Right atrium auricular region (tissue), 2 donors: ENCODE measurements around the gene ZNF81. TPM values are rescaled to one million over a fixed set of nuclear protein-coding genes. Genes with fewer than 3 reads are reported as not detected.
"Not testable (repeated sequence)": the region's sequence is repeated elsewhere in the genome, so short reads cannot be mapped to it uniquely, and the experiment has no call there.

Source experiments
- DNase-seq: peaks from one replicate; pipeline ENCODE4 v3.0.0-alpha.2; 2019; ENCODE audit warnings: low spot score
- H3K27ac ChIP-seq, 2 donors: fragments of 200-600 bp; sonication (generic); 1 replicate in 1 of 2; 2 replicates in 1 of 2; pipeline ENCODE4 v1.5.1; 2016 to 2019
- H3K27me3 ChIP-seq, 2 donors: fragments of 200-600 bp; sonication (generic); one replicate each; pipeline versions ENCODE4 v1.5.1 to v1.6.0; 2017 to 2019
- H3K36me3 ChIP-seq: fragments of 200-600 bp; sonication (generic); one replicate; pipeline ENCODE4 v1.5.1; 2016
- H3K4me1 ChIP-seq, 2 donors: fragments of 200-600 bp; sonication (generic); one replicate each; pipeline versions ENCODE4 v1.5.1 to v1.6.0; 2017 to 2019
- H3K4me3 ChIP-seq, 2 donors: fragments of 200-600 bp; sonication (generic); 1 replicate in 1 of 2; 2 replicates in 1 of 2; pipeline ENCODE4 v1.5.1; 2017 to 2019; ENCODE audit warnings: mild to moderate bottlenecking in 1 of 2, moderate library complexity in 1 of 2
- H3K9me3 ChIP-seq, 2 donors: fragments of 200-600 bp; sonication (generic); one replicate each; pipeline ENCODE4 v1.5.1; 2019
- CTCF ChIP-seq, 2 donors: fragments of 200-600 bp; sonication (generic); IDR thresholded peaks; one replicate each; pipeline ENCODE4 v1.5.1; 2019; ENCODE audit warnings: antibody characterized with exemption in 2 of 2
- total RNA-seq, 2 donors: library from RNA; depleted of rRNA; stranded (reverse); fragments of >200 nt; gene quantifications; one replicate each; pipeline ENCODE4 v1.1.0, GENCODE V29; 2016

Gene ZNF81
- total RNA-seq, 2 donors from 2014 or later: 3.6 to 4.7 TPM

GRCh38 chrX:47838361-47838760 lies 1.7 kb downstream of the ZNF81 start:
- no peaks in the 10 kb centered on the region for H3K9me3 ChIP-seq
- DNase-seq: no peak
- no peaks in the 10 kb centered on the region for H3K36me3 ChIP-seq
- H3K27ac ChIP-seq: no peak overlapping the region
- TF ChIP-seq CTCF (IDR thresholded peaks at IDR 0.05): no peak
- H3K4me1 ChIP-seq: no peaks in the 10 kb centered on the region
- no peaks in the 10 kb centered on the region for H3K27me3 ChIP-seq
- H3K4me3 ChIP-seq: no peak overlapping the region

GRCh38 chrX:47840111-47840510 lies 3.4 kb downstream of the ZNF81 start:
- Histone ChIP-seq H3K4me3 (no peak overlapping the region), H3K4me1 (no peaks in the 10 kb centered on the region), H3K36me3 (no peaks in the 10 kb centered on the region), H3K27me3 (no peaks in the 10 kb centered on the region), H3K27ac (no peak overlapping the region), H3K9me3 (no peaks in the 10 kb centered on the region)
- no peak for TF ChIP-seq CTCF (IDR thresholded peaks at IDR 0.05)
- DNase-seq: no peak

DNA sequence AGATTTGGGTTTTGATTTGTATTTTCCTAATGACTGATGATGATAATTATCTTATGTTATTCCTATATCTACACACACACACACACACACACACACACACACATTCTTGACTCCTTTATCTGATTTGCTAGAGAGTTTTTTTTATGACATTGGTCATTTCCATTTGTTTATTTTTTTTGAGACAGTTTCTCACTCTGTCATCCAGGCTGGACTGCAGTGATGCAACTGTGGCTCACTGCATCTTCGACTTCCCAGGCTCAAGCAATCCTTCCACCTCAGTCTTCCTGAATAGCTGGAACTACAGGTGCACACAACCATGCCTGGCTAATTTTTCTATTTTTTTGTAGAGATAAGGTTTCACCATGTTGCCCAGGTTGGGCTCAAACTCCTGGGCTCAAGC lies 6.7 kb downstream of the ZNF81 start:
- no peak for TF ChIP-seq CTCF (IDR thresholded peaks at IDR 0.05)
- H3K27me3 ChIP-seq: no peaks in the 10 kb centered on the region

DNA sequence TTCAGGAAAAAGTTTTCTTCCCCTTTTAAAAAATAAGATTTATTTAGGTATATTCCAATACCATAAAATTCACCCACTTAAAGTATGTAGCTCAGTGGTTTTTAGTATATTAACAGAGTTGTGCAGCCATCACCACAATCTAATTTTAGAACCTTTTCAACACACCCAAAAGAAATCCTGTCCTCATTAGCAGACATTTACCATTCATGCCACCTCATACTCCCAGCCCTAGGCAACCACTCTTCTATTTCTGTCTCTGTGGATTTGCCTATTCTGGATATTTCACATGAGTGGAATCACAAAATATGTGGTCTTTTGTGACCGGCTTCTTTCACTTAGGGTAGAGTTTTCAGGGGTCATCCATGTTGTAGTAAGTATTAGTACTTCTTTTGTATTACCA lies 7.4 kb downstream of the ZNF81 start:
- no peak overlapping the region for H3K4me3 ChIP-seq
- no peak for DNase-seq
- no peaks in the 10 kb centered on the region for H3K27me3 ChIP-seq
- H3K4me1 ChIP-seq: no peaks in the 10 kb centered on the region
- no peak for TF ChIP-seq CTCF (IDR thresholded peaks at IDR 0.05)
- H3K9me3 ChIP-seq: no peaks in the 10 kb centered on the region
- H3K36me3 ChIP-seq: peaks cover 18% of the 10 kb centered on the region
- H3K27ac ChIP-seq: no peak overlapping the region

More for the DNA sequence above, 6.7 kb downstream of the ZNF81 start:
- H3K4me1 ChIP-seq: no peaks in the 10 kb centered on the region
- H3K9me3 ChIP-seq: no peaks in the 10 kb centered on the region
- H3K4me3 ChIP-seq: no peak overlapping the region
- H3K27ac ChIP-seq: no peak overlapping the region
- no peak for DNase-seq
- H3K36me3 ChIP-seq: peaks cover 18% of the 10 kb centered on the region

DNA sequence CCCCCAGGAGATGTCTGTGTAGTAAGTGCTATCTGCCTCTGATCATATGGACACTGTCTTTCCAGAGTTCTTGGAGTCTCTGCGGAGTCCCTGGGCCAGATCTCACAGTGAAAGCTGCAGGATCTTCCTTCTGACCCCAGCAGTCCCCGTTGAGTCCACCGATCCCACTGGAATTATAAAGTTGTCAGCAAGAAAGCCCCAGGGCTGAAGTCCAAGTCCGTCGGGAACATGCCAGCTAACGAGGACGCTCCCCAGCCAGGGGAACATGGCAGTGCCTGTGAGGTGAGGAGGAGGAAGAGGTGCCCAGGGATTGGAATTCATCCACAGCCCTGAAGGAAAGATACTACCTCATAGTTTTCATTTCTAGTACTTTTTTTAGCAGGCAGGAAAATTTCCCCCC lies 9.3 kb downstream of the ZNF81 start:
- TF ChIP-seq CTCF (IDR thresholded peaks at IDR 0.05): no peak
- H3K9me3 ChIP-seq: no peaks in the 10 kb centered on the region
- H3K36me3 ChIP-seq: peaks cover 18% of the 10 kb centered on the region
- H3K4me3 ChIP-seq: no peak overlapping the region
- no peak overlapping the region for H3K27ac ChIP-seq
- DNase-seq: no peak
- H3K27me3 ChIP-seq: no peaks in the 10 kb centered on the region
- no peaks in the 10 kb centered on the region for H3K4me1 ChIP-seq

- DNase-seq: no peak
- Histone ChIP-seq H3K9me3 (no peaks in the 10 kb centered on the region), H3K36me3 (peaks cover 18% of the 10 kb centered on the region), H3K4me3 (no peak overlapping the region), H3K4me1 (no peaks in the 10 kb centered on the region), H3K27ac (no peak overlapping the region), H3K27me3 (no peaks in the 10 kb centered on the region)
- TF ChIP-seq CTCF (IDR thresholded peaks at IDR 0.05): no peak
Measured at GRCh38 chrX:47849778-47850177, 13.1 kb downstream of the ZNF81 start.

- H3K9me3 ChIP-seq, H3K27me3 ChIP-seq, H3K4me3 ChIP-seq, H3K27ac ChIP-seq, DNase-seq, H3K4me1 ChIP-seq: not testable (repeated sequence)
- peaks cover 18% of the 10 kb centered on the region for H3K36me3 ChIP-seq
Measured at GRCh38 chrX:47850389-47850788, 13.7 kb downstream of the ZNF81 start.
